NCI-H1092 (cell line): ENCODE data around the gene YPEL2.

Source experiments
- DNase-seq: peaks from one replicate; lab custom pipeline; 2025; lab: John Stamatoyannopoulos, UW

The YPEL2 gene

GRCh38 chr17:59330053-59330942, 1.2 kb upstream of the YPEL2 start:
- no peak for DNase-seq

DNA sequence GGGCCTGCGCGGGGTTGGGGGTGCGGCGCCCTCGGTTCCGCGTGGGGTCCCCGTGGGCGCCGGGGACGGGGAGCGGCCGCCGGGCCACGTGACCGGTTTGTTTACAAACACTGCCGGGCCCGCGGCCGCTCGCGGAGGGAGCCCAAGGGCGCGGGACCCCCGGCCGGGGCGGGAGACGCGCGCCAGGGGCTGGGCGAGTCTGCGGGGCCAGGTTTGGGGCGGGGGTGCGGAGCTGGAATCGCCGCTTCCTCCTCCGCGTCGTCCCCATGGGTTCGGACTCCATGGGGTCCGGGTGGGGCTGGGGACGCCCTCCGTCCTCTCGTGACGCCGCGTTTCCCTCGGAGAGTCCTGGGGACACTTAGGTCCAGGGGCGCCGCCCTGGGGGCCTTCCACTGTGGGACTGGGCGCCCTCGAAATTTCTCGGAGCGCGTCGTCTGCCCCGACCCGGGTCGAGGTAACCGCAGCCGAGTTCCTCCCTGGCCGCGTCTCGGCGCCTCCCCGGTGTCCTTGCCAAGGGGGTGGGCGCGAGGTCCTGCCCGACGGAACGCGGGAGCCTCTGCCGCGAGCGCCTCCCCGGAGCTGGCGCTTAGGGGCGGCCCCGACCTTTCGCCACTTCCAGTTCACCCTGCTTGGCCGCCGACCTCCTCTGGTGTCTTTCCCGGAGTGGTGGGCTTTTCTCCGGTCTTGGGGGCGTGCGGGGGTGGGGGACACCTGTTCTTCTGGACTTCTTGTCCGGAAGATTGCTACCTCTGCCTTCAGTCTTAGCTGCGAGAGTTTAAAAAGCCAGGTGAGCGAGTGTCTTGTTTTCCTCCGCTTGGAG, 684 bp downstream of the YPEL2 start:
- DNase-seq, result no peak

GRCh38 chr17:59332749-59333377, 1.4 kb downstream of the YPEL2 start:
- no peak for DNase-seq

- DNase-seq, result no peak
Observed at GRCh38 chr17:59333836-59334235, 2.4 kb downstream of the YPEL2 start.

DNA sequence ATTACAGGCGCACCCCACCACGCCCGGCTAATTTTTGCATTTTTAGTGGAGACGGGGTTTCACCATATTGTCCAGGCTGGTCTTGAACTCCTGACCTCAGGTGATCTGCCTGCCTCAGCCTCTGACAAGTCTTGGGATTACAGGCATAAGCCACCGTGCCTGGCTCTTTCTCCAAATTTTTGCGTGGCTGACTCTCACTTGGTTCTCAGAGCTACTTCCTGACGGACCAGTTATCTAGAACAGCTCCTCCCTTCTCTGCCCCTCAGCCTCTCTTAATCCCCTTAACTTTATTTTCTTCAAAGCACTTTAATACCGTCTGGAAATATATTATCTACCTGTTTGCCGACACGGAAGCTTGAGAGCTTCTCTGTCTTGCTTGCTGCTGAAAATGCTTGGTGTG, 4.2 kb downstream of the YPEL2 start:
- DNase-seq, result no peak

GRCh38 chr17:59337741-59338299, 6.4 kb downstream of the YPEL2 start:
- no peak for DNase-seq

DNA sequence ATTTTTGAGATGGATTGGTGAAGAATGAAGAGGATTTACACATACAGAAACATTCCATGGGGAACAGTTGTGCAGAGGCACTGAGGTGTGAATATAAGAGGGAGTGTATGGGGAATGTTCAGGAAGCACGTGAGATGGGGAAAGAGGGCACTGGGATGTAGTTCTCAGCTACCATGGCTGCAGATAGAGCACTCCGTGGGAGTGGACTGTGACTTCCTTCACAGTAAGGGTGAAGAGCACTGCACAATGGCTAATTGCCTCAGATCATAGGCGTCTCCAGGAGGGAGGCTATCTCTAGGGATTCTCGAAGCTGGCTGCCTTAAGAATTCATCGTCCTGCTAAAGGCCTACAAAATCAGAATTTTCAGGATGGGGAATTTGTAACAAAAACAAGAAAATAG, 7.0 kb downstream of the YPEL2 start:
- DNase-seq, result no peak

GRCh38 chr17:59341922-59342321, 10.5 kb downstream of the YPEL2 start:
- no peak for DNase-seq

DNA sequence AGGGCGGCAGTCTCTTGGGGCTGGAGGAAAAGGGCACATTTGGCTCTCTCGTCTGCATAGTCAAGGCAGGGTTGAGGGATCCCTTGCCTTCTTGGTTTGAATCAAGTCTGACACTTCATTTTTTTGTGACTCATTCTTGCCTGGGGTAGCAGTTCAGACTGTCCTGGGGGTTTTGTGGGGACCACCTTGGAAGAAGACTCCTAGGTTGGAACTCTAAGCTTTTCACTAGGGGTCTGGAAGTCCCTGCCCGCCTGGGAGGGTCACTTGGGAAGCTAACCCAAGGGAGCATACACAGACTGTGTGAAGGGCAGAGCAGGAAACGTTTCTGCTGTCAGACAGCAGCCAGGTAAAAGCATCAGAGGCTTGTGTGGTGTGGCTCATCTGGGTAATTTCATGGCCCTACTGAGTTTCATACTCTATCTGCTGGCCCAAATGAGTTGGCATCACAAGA, 11.3 kb downstream of the YPEL2 start:
- DNase-seq, result no peak

DNA sequence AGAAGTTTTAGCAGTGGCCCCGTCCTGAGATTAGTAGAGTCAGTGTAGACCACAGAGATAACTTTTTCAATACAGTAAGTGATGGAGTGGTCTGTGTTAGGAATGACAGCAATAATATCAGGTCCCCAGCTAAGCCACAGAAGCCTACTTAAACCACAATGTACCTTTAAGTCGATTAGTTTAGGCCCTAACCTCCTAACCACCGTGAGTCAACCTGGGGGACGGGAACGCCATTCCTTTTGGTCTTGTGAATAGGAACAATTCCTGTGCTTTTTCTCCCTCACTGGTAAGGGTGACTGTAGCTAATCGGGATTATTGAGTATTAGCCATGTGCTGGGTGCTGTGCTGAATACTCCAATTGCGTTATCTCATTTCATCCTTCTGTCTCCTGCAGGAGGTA, 14.0 kb downstream of the YPEL2 start:
- DNase-seq, result no peak

DNA sequence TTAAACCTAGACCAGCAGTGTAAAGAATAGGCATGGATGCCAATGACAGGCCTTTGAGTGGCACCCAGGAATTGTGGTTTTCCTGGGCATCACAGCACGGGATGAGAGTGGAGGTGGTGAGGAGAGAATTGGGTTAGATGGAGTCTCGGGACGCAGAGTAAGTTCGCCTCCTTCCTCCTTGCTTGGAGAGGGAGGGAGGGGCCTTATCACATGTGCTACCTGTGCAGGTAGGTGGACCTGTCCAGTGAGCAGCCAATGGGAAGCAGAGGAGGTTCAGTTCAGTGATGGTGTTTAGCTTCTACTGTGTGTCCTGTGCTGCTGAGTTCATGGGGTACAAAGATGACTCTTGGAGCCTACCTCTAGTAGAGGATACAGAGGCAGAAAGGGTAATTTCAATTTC, 14.9 kb downstream of the YPEL2 start:
- DNase-seq, result no peak

DNA sequence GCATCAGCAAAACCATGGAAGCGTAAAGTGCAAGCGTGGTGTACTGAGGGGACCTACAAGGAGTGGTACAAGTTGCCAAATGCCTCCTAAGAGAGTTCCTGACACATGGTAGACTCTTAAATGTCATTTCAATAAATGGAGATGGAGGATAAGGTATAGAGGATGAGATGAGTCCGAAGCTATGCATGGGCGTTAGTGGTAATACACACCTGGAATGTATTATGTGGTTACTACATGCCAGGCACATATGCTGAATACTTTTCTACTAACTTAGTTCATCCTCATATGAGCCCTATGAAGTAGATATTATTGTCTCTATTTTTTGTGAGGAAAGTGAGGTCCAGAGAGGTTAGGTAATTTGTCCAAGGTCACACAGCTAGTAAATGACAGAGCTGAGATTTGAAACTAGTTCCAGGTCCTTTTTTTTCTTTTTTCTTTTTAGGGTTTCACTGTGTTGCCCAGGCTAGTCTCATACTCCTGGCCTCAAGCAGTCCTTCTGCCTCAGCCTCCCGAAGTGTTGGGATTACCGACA, 15.5 kb downstream of the YPEL2 start:
- DNase-seq, result no peak

- DNase-seq, result no peak
Observed at GRCh38 chr17:59347975-59348391, 16.5 kb downstream of the YPEL2 start.

DNA sequence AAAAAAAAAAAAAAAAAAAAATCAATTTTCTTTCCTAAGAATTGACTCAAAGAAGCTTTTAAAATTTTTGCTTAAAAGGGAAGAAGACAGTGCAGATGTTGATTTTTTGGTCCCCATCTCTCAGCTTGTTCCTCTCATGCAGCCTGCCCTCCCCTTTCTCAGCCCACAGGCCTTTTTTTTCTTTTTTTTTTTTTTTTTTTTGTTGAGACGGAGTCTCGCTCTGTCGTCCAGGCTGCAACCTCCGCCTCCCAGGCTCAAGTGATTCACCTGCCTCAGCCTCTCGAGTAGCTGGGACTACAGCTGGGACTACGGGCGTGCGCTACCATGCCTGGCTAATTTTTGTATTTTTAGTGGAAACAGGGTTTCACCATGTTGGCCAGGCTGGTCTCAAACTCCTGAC, 17.7 kb downstream of the YPEL2 start:
- DNase-seq, result no peak

DNA sequence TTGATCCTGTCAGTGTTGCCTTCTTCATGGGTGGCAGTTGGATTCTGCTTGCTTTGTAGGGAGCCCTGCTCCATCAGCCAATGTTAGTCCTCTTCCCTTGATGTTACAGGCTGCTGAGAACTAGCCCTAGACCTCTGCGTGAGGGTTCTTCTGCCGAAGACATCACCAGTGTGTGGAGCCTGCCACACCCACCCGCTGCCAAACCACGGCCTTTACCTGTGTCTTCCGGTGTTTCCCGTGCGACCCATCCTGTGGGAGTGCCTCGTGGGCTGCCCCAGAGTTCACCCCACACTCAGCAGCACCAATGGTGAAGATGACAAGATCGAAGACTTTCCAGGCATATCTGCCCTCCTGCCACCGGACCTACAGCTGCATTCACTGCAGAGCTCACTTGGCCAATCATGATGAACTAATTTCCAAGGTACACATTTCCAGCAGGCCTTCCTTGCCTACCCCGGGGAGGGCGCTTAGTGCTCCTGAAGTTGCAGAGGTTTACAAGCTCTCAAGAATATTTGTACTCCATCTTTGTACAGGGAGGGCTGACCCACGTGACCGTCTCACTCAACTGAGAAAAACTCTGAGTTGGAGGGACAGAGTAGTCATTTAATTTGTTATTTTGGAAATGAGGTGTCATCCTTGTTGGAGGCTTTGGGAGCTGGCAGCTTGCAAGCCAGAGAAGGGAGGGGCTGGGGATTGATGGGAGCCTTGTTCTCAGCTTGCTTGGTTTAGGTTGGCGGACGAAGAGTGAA, 21.8 kb downstream of the YPEL2 start:
- no peak for DNase-seq

GRCh38 chr17:59353936-59354755, 22.7 kb downstream of the YPEL2 start:
- DNase-seq, result peak; percentile 27

DNA sequence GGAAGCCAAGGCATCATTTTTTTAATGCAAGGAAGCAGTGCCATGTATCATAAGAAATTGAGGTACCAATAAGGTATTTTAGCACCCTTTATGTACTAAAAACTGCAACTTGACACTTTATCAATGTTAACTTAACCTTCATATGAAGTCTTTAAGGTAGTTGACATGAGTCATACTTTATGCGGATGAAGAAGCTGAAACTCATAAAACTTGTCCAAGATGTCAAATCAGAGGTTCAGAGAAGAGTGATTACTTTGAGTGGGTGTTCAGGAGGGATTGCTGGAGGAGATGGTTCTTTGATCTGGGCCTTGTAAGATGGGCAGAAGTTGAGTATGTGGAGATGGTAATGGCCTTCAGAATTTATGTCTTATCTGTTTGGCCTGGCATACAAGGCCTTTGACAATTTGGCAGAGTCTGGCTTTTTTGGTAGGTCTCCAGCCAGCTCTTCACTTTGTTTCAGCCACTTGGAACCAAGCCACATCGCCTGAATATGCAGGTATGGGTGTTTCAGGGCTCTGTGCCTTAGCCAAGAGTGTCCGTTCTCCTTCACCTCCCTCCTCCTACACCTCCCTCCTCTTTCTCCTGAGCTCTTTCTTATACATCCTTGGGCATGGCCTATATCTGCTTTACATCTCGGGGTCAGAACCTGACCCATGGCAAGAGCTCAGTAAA, 23.7 kb downstream of the YPEL2 start:
- DNase-seq, result no peak

DNA sequence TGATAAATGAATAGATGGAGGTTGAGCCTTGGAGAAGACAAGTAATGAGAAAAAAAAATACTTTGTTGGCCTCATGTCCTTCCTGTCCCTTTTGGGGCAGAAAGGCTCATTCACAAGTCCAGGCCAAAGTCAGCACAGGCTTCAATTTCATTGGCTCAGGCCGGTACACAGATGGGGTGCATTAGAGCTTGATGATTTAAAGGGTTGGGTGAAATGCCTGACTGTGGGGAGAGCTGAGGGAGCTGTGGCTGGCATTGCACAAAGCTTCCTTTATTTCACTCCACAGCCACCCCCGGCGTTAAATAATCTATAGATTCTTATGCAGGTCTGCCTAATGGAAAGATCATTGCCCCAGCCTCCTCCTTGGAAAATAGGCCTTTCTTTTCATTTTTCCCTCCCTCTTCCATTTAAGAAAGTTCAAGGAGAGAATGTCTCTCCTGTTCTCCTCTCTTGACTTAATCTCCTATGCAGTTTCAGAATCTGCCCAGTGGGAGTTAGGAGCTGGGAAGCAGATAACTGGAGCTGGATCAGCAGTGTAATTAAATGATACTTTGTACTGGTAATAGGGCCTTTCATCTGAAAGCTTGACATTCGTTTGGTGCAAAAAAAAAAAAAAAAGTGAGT, 24.4 kb downstream of the YPEL2 start:
- DNase-seq, result no peak

DNA sequence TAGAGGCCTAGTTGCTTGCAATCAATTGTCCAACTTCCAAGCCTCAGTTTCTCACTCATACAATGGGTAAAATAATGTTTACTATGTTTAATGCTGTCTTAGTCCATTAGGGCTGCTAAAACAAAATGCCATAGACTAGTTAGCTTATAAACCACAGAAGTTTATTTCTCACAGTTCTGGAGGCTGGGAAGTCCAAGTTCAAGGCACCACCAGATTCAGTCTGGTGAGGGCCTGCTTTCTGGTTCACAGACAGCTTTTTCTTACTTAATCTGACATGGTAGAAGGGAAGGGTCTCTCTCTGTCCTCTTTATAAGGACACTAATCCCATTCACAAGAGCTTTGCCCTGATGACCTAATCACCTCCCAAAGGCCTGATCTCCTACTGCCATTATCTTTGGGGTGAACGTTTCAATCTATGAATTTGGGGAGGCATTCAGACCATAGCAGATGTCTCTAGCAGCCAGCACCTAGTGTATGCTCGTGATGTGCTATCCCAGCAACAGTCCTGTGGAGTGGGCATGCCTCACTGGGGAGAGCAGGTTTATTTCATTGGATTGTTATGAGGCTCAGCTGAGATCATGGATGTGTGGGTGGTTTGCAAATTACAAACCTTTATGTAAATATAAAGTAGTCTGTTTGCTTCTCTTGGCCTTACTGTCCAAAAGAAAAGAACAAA, 25.2 kb downstream of the YPEL2 start:
- no peak for DNase-seq
